Measurements from ENCODE around the gene SPPL2C. TPM values are rescaled to one million over a fixed set of nuclear protein-coding genes. Genes with fewer than 3 reads are reported as not detected.

The SPPL2C gene
- total and polyA plus RNA-seq, 5 donors from 2014 or later: not detected

- Histone ChIP-seq H3K9me3 (ENCODE audit: control insufficient read depth in 2 of 2, low read length in 2 of 2) (no peaks in the 10 kb centered on the region), H3K27ac (ENCODE audit: insufficient read depth, low read length, poor library complexity, severe bottlenecking) (no peak overlapping the region), H3K27me3 (ENCODE audit: control insufficient read depth, insufficient read depth, low read length) (no peaks in the 10 kb centered on the region), H3K4me3 (ENCODE audit: low read depth, low read length) (no peak overlapping the region), H3K36me3 (ENCODE audit: control insufficient read depth, insufficient read depth, low read length) (no peaks in the 10 kb centered on the region), H3K4me1 (ENCODE audit: control insufficient read depth, insufficient read depth, low read length, poor library complexity, severe bottlenecking) (no peaks in the 10 kb centered on the region)
- no peaks in the 10 kb centered on the region for H3K36me3 Mint-ChIP-seq
- DNase-seq (no peak), ATAC-seq (ENCODE audit: low read depth in 2 of 2) (no peak)
- H3K9me3 Mint-ChIP-seq: peaks cover 0 to 1% (median 0%) of the 10 kb centered on the region in 7 donors
- H3K27ac Mint-ChIP-seq: no peak overlapping the region
- no peak overlapping the region for H3K4me3 Mint-ChIP-seq
- H3K27me3 Mint-ChIP-seq: peaks cover 7% of the 10 kb centered on the region
- H3K4me1 Mint-ChIP-seq: no peaks in the 10 kb centered on the region
These were observed 29.8 kb upstream of the SPPL2C start for GRCh38 chr17:45814622-45815606.

- Mint-ChIP-seq H3K36me3 (no peaks in the 10 kb centered on the region), H3K4me3 (no peak overlapping the region), H3K4me1 (no peaks in the 10 kb centered on the region), H3K9me3 (peaks cover 0 to 1% (median 0%) of the 10 kb centered on the region in 7 donors), H3K27me3 (peaks cover 9% of the 10 kb centered on the region), H3K27ac (no peak overlapping the region)
- no peaks in the 10 kb centered on the region for H3K27me3 ChIP-seq (ENCODE audit: control insufficient read depth, insufficient read depth, low read length)
- no peak for DNase-seq
- no peak overlapping the region for H3K27ac ChIP-seq (ENCODE audit: insufficient read depth, low read length, poor library complexity, severe bottlenecking)
- H3K36me3 ChIP-seq (ENCODE audit: control insufficient read depth, insufficient read depth, low read length): no peaks in the 10 kb centered on the region
- H3K9me3 ChIP-seq (ENCODE audit: control insufficient read depth in 2 of 2, low read length in 2 of 2): no peaks in the 10 kb centered on the region
- no peak for ATAC-seq (ENCODE audit: low read depth in 2 of 2)
- H3K4me3 ChIP-seq (ENCODE audit: low read depth, low read length): no peak overlapping the region
- H3K4me1 ChIP-seq (ENCODE audit: control insufficient read depth, insufficient read depth, low read length, poor library complexity, severe bottlenecking): no peaks in the 10 kb centered on the region
These were observed 28.9 kb upstream of the SPPL2C start for GRCh38 chr17:45815752-45816151.

- H3K36me3 Mint-ChIP-seq: no peaks in the 10 kb centered on the region
- Histone ChIP-seq H3K27ac (ENCODE audit: insufficient read depth, low read length, poor library complexity, severe bottlenecking) (no peak overlapping the region), H3K36me3 (ENCODE audit: control insufficient read depth, insufficient read depth, low read length) (no peaks in the 10 kb centered on the region), H3K4me3 (ENCODE audit: low read depth, low read length) (no peak overlapping the region), H3K4me1 (ENCODE audit: control insufficient read depth, insufficient read depth, low read length, poor library complexity, severe bottlenecking) (no peaks in the 10 kb centered on the region), H3K27me3 (ENCODE audit: control insufficient read depth, insufficient read depth, low read length) (no peaks in the 10 kb centered on the region), H3K9me3 (ENCODE audit: control insufficient read depth in 2 of 2, low read length in 2 of 2) (no peaks in the 10 kb centered on the region)
- no peak overlapping the region for H3K27ac Mint-ChIP-seq
- no peak overlapping the region for H3K4me3 Mint-ChIP-seq
- DNase-seq: no peak
- H3K9me3 Mint-ChIP-seq: no peaks in the 10 kb centered on the region
- peaks cover 4% of the 10 kb centered on the region for H3K27me3 Mint-ChIP-seq
- H3K4me1 Mint-ChIP-seq: no peaks in the 10 kb centered on the region
- no peak for ATAC-seq (ENCODE audit: low read depth in 2 of 2)
These were observed 26.6 kb upstream of the SPPL2C start for GRCh38 chr17:45818041-45818440.

DNA sequence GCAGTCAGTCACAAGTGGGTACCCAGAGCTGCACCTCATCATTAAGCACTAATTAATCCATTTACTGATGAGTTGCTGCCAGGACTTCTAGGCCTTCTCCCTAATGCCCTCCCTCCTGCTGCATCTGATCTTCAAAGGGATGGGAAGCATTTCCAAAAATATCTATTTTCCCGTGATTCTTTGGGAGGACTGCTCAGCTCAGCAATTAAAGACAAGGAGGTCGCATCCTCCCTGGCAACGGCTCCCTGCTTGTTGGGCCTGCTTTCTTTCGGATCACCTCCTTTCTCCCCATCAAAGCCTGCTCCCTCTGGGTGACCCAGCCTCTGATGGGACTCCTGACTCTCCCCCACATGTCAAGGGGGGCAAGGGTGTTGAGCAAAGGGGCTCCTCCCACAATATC, 26.0 kb upstream of the SPPL2C start:
- Histone ChIP-seq H3K9me3 (ENCODE audit: control insufficient read depth in 2 of 2, low read length in 2 of 2) (no peaks in the 10 kb centered on the region), H3K27ac (ENCODE audit: insufficient read depth, low read length, poor library complexity, severe bottlenecking) (no peak overlapping the region), H3K27me3 (ENCODE audit: control insufficient read depth, insufficient read depth, low read length) (no peaks in the 10 kb centered on the region), H3K4me3 (ENCODE audit: low read depth, low read length) (no peak overlapping the region), H3K4me1 (ENCODE audit: control insufficient read depth, insufficient read depth, low read length, poor library complexity, severe bottlenecking) (no peaks in the 10 kb centered on the region), H3K36me3 (ENCODE audit: control insufficient read depth, insufficient read depth, low read length) (no peaks in the 10 kb centered on the region)
- Mint-ChIP-seq H3K27ac (no peak overlapping the region), H3K9me3 (peaks cover 0 to under 1% (median 0%) of the 10 kb centered on the region in 7 donors), H3K36me3 (no peaks in the 10 kb centered on the region), H3K27me3 (peaks cover 4% of the 10 kb centered on the region), H3K4me3 (no peak overlapping the region), H3K4me1 (peaks cover 0 to under 1% (median 0%) of the 10 kb centered on the region in 4 donors)
- no peak for ATAC-seq (ENCODE audit: low read depth in 2 of 2)
- DNase-seq: no peak

- Histone ChIP-seq H3K4me1 (ENCODE audit: control insufficient read depth, insufficient read depth, low read length, poor library complexity, severe bottlenecking) (no peaks in the 10 kb centered on the region), H3K9me3 (ENCODE audit: control insufficient read depth in 2 of 2, low read length in 2 of 2) (no peaks in the 10 kb centered on the region), H3K27me3 (ENCODE audit: control insufficient read depth, insufficient read depth, low read length) (no peaks in the 10 kb centered on the region), H3K36me3 (ENCODE audit: control insufficient read depth, insufficient read depth, low read length) (no peaks in the 10 kb centered on the region), H3K27ac (ENCODE audit: insufficient read depth, low read length, poor library complexity, severe bottlenecking) (no peak overlapping the region), H3K4me3 (ENCODE audit: low read depth, low read length) (no peak overlapping the region)
- DNase-seq: no peak
- Mint-ChIP-seq H3K27ac (no peak overlapping the region), H3K27me3 (peaks cover 4% of the 10 kb centered on the region), H3K9me3 (peaks cover 0 to 2% (median 0%) of the 10 kb centered on the region in 7 donors), H3K36me3 (no peaks in the 10 kb centered on the region), H3K4me1 (peaks cover 0 to 2% (median 0%) of the 10 kb centered on the region in 4 donors), H3K4me3 (no peak overlapping the region)
- ATAC-seq (ENCODE audit: low read depth in 2 of 2): no peak
These were observed 25.0 kb upstream of the SPPL2C start for GRCh38 chr17:45819632-45820031.

DNA sequence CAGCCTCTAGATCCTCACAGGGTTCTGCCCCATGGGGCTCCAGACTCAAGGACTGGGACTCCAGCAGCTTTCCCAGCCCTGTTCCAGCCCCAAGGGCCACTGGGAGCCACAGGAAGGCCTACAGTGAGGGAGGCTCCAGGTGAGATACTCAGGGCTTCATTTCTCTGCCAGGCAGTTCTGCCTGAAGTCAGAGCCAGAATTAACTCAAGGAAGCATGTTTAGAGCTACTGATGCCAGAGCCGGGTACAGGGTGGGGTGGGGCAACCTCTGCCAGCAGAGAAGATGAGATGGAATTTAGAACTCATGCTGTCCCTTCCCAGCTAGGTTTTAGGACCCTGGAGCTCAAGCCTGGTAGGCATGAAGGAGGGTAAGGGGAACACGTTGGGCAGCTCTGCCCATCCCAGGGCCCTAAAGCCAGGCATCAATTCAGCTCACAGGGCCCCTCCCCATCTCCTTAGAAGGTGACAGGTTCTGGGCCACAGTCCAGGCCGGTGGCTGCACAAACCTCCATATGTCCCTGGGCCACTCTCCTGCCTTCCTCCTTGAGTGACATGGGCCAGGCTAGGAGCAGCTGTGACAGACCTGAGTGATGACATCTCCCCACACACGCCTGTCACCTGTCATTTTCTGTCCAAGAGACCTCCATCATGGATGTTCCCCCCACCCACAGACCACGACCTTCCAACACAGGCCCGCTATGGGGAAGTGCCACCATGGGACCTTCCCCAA, 24.5 kb upstream of the SPPL2C start:
- Mint-ChIP-seq H3K27me3 (peaks cover 4% of the 10 kb centered on the region), H3K4me3 (no peak overlapping the region), H3K4me1 (peaks cover 0 to 2% (median 0%) of the 10 kb centered on the region in 4 donors), H3K9me3 (peaks cover 0 to 2% (median 0%) of the 10 kb centered on the region in 7 donors), H3K27ac (no peak overlapping the region), H3K36me3 (no peaks in the 10 kb centered on the region)
- no peaks in the 10 kb centered on the region for H3K27me3 ChIP-seq (ENCODE audit: control insufficient read depth, insufficient read depth, low read length)
- H3K9me3 ChIP-seq (ENCODE audit: control insufficient read depth in 2 of 2, low read length in 2 of 2): no peaks in the 10 kb centered on the region
- ATAC-seq (ENCODE audit: low read depth in 2 of 2): no peak
- H3K27ac ChIP-seq (ENCODE audit: insufficient read depth, low read length, poor library complexity, severe bottlenecking): no peak overlapping the region
- H3K4me3 ChIP-seq (ENCODE audit: low read depth, low read length): no peak overlapping the region
- no peaks in the 10 kb centered on the region for H3K4me1 ChIP-seq (ENCODE audit: control insufficient read depth, insufficient read depth, low read length, poor library complexity, severe bottlenecking)
- no peaks in the 10 kb centered on the region for H3K36me3 ChIP-seq (ENCODE audit: control insufficient read depth, insufficient read depth, low read length)
- no peak for DNase-seq

DNA sequence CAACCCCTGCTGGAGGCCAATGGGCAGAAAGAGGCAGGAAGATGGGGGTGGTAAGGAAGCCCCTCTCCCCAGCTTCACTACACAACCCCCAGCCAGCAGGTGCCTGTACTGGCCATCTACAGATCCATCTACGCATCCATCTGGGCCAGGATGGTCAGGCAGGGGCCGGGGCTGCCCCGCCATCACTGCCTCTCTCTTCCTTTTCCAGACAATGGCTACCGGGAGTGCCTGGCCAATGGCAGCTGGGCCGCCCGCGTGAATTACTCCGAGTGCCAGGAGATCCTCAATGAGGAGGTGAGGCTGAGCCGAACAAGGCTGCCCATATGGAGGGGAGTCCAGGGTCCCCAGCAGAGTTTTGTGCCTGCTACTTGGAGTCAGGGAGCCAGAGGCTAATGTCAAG, 23.5 kb upstream of the SPPL2C start:
- no peaks in the 10 kb centered on the region for H3K27me3 ChIP-seq (ENCODE audit: control insufficient read depth, insufficient read depth, low read length)
- H3K27me3 Mint-ChIP-seq: peaks cover 4% of the 10 kb centered on the region
- no peaks in the 10 kb centered on the region for H3K9me3 ChIP-seq (ENCODE audit: control insufficient read depth in 2 of 2, low read length in 2 of 2)
- H3K4me1 Mint-ChIP-seq: peaks cover 0 to 2% (median 0%) of the 10 kb centered on the region in 4 donors
- no peaks in the 10 kb centered on the region for H3K36me3 Mint-ChIP-seq
- no peak overlapping the region for H3K4me3 Mint-ChIP-seq
- no peaks in the 10 kb centered on the region for H3K4me1 ChIP-seq (ENCODE audit: control insufficient read depth, insufficient read depth, low read length, poor library complexity, severe bottlenecking)
- H3K27ac ChIP-seq (ENCODE audit: insufficient read depth, low read length, poor library complexity, severe bottlenecking): no peak overlapping the region
- H3K4me3 ChIP-seq (ENCODE audit: low read depth, low read length): no peak overlapping the region
- H3K9me3 Mint-ChIP-seq: peaks cover 0 to 2% (median 0%) of the 10 kb centered on the region in 7 donors
- DNase-seq: no peak
- ATAC-seq (ENCODE audit: low read depth in 2 of 2): no peak
- H3K27ac Mint-ChIP-seq: no peak overlapping the region
- H3K36me3 ChIP-seq (ENCODE audit: control insufficient read depth, insufficient read depth, low read length): no peaks in the 10 kb centered on the region
